Retina (tissue), 1 donor: ENCODE results near the gene ECSCR.
"Not testable (repeated sequence)": the region's sequence is repeated elsewhere in the genome, so short reads cannot be mapped to it uniquely, and the experiment has no call there.

ENCODE experiments used
- DNase-seq: peaks from one replicate; pipeline ENCODE4 v3.0.0-alpha.2; 2016

ECSCR gene

GRCh38 chr5:139410121-139410992 is 52.2 kb downstream of the ECSCR start:
- no peak for DNase-seq

- DNase-seq, result not testable (repeated sequence)
These were observed 53.4 kb downstream of the ECSCR start for GRCh38 chr5:139409116-139409515.

GRCh38 chr5:139408191-139408590 is 54.4 kb downstream of the ECSCR start:
- no peak for DNase-seq

- DNase-seq, result no peak
These were observed 55.0 kb downstream of the ECSCR start for GRCh38 chr5:139407517-139407916.

- DNase-seq, result no peak
These were observed 55.6 kb downstream of the ECSCR start for GRCh38 chr5:139406963-139407362.

GRCh38 chr5:139404484-139404840 is 58.1 kb downstream of the ECSCR start:
- no peak for DNase-seq

- peak; percentile 97 for DNase-seq
These were observed 58.6 kb downstream of the ECSCR start, which contains the start of gene SPATA24 for GRCh38 chr5:139403787-139404483. TSS of gene SPATA24 (minus strand) at chr5:139404089. CDS start at chr5:139404060, 29 bp downstream.

- no peak for DNase-seq
These were observed 59.1 kb downstream of the ECSCR start for GRCh38 chr5:139403418-139403786.

- no peak for DNase-seq
These were observed 59.9 kb downstream of the ECSCR start for GRCh38 chr5:139402561-139403158.

- no peak for DNase-seq
These were observed 61.0 kb downstream of the ECSCR start for GRCh38 chr5:139401546-139401945.

GRCh38 chr5:139399501-139400121 is 62.9 kb downstream of the ECSCR start:
- DNase-seq, result no peak
